ENCODE results near the gene SLIT1. TPM values are rescaled to one million over a fixed set of nuclear protein-coding genes. Genes with fewer than 3 reads are reported as not detected.
A peak's percentile ranks its signal among the peaks of the same experiment; 100 is the strongest.

SLIT1 gene
- total RNA-seq, 1 experiment from 2014 or later = 0.41 TPM

GRCh38 chr10:97059006-97059871 lies 126.5 kb downstream of the SLIT1 start:
- H3K9me3 Mint-ChIP-seq (ENCODE audit: unreplicated experiment) = no peaks in the 10 kb centered on the region
- Histone ChIP-seq H3K27me3 (replicated peaks; ENCODE audit: control insufficient read depth, insufficient read depth, low read length) (no peaks in the 10 kb centered on the region), H3K4me3 (ENCODE audit: low read depth, low read length) (no peak overlapping the region), H3K9me3 (no peaks in the 10 kb centered on the region), H3K36me3 (ENCODE audit: control insufficient read depth, insufficient read depth, low read length) (no peaks in the 10 kb centered on the region), H3K4me1 (no peaks in the 10 kb centered on the region)
- DNase-seq = no peak
- TF ChIP-seq CTCF (IDR thresholded peaks at IDR 0.05; ENCODE audit: insufficient read depth in 1 of 2, low read depth in 1 of 2, low read length in 1 of 2, severe bottlenecking in 1 of 2, unreplicated experiment in 1 of 2) = peak in 1 of 2 experiments; percentile 16
- no peaks in the 10 kb centered on the region for H3K27me3 Mint-ChIP-seq (ENCODE audit: insufficient read depth, unreplicated experiment)
- POLR2A ChIA-PET = no interaction called here
- no peak overlapping the region for H3K4me3 Mint-ChIP-seq (ENCODE audit: unreplicated experiment)
- BruUV-seq (replicated peaks) = no TSS peak
- CTCF ChIA-PET = interaction anchor here (1.1 to 1.8 kb wide), 4 partner anchors 14 to 137 kb away, joined by 3 to 6 read pairs (median 4); no protein-coding TSS in a partner anchor
- intact Hi-C loops (cut with micrococcal nuclease; ENCODE audit: unreplicated experiment) = no loop called here
- H3K36me3 Mint-ChIP-seq (ENCODE audit: insufficient read depth, unreplicated experiment) = no peaks in the 10 kb centered on the region
- H3K4me1 Mint-ChIP-seq (ENCODE audit: low read depth, unreplicated experiment) = no peaks in the 10 kb centered on the region
- H3K27ac Mint-ChIP-seq (ENCODE audit: unreplicated experiment) = no peak overlapping the region

- no peaks in the 10 kb centered on the region for H3K4me1 Mint-ChIP-seq (ENCODE audit: low read depth, unreplicated experiment)
- no peaks in the 10 kb centered on the region for H3K36me3 Mint-ChIP-seq (ENCODE audit: insufficient read depth, unreplicated experiment)
- no peaks in the 10 kb centered on the region for H3K4me1 ChIP-seq
- BruUV-seq (replicated peaks) = no TSS peak
- intact Hi-C loops (cut with micrococcal nuclease; ENCODE audit: unreplicated experiment) = no loop called here
- CTCF ChIA-PET = interaction anchor here (1.1 to 1.8 kb wide), 3 partner anchors 23 to 138 kb away, joined by 3 to 6 read pairs (median 3); no protein-coding TSS in a partner anchor
- no peaks in the 10 kb centered on the region for H3K9me3 Mint-ChIP-seq (ENCODE audit: unreplicated experiment)
- no peak overlapping the region for H3K27ac Mint-ChIP-seq (ENCODE audit: unreplicated experiment)
- no peaks in the 10 kb centered on the region for H3K36me3 ChIP-seq (ENCODE audit: control insufficient read depth, insufficient read depth, low read length)
- no peak overlapping the region for H3K4me3 Mint-ChIP-seq (ENCODE audit: unreplicated experiment)
- H3K9me3 ChIP-seq = no peaks in the 10 kb centered on the region
- DNase-seq = no peak
- POLR2A ChIA-PET = no interaction called here
- TF ChIP-seq CTCF (IDR thresholded peaks at IDR 0.05; ENCODE audit: insufficient read depth in 1 of 2, low read depth in 1 of 2, low read length in 1 of 2, severe bottlenecking in 1 of 2, unreplicated experiment in 1 of 2) = no peak
- peaks cover 2% of the 10 kb centered on the region for H3K27me3 Mint-ChIP-seq (ENCODE audit: insufficient read depth, unreplicated experiment)
- no peak overlapping the region for H3K4me3 ChIP-seq (ENCODE audit: low read depth, low read length)
- no peaks in the 10 kb centered on the region for H3K27me3 ChIP-seq (replicated peaks; ENCODE audit: control insufficient read depth, insufficient read depth, low read length)
These were observed 127.2 kb downstream of the SLIT1 start for GRCh38 chr10:97058521-97058920.

- no TSS peak for BruUV-seq (replicated peaks)
- H3K36me3 Mint-ChIP-seq (ENCODE audit: insufficient read depth, unreplicated experiment) = no peaks in the 10 kb centered on the region
- no peaks in the 10 kb centered on the region for H3K4me1 Mint-ChIP-seq (ENCODE audit: low read depth, unreplicated experiment)
- DNase-seq = no peak
- POLR2A ChIA-PET = no interaction called here
- H3K27me3 Mint-ChIP-seq (ENCODE audit: insufficient read depth, unreplicated experiment) = peaks cover 8% of the 10 kb centered on the region
- no peaks in the 10 kb centered on the region for H3K36me3 ChIP-seq (ENCODE audit: control insufficient read depth, insufficient read depth, low read length)
- no peaks in the 10 kb centered on the region for H3K4me1 ChIP-seq
- H3K27me3 ChIP-seq (replicated peaks; ENCODE audit: control insufficient read depth, insufficient read depth, low read length) = no peaks in the 10 kb centered on the region
- no peak for TF ChIP-seq CTCF (IDR thresholded peaks at IDR 0.05; ENCODE audit: insufficient read depth in 1 of 2, low read depth in 1 of 2, low read length in 1 of 2, severe bottlenecking in 1 of 2, unreplicated experiment in 1 of 2)
- intact Hi-C loops (cut with micrococcal nuclease; ENCODE audit: unreplicated experiment) = no loop called here
- H3K9me3 ChIP-seq = no peaks in the 10 kb centered on the region
- no peak overlapping the region for H3K4me3 ChIP-seq (ENCODE audit: low read depth, low read length)
- H3K9me3 Mint-ChIP-seq (ENCODE audit: unreplicated experiment) = no peaks in the 10 kb centered on the region
- H3K4me3 Mint-ChIP-seq (ENCODE audit: unreplicated experiment) = no peak overlapping the region
- CTCF ChIA-PET = interaction anchor here (1.1 kb wide), 1 partner anchor 23 kb away, joined by 3 read pairs; no protein-coding TSS in a partner anchor
- H3K27ac Mint-ChIP-seq (ENCODE audit: unreplicated experiment) = no peak overlapping the region
These were observed 128.1 kb downstream of the SLIT1 start for GRCh38 chr10:97057491-97058235.

Data from Caco-2 (cell line).